C4-2B (cell line): Measurements from ENCODE around the gene SNX20.

Source experiments
- ZFX ChIP-seq: fragments of 450-650 bp; IDR thresholded peaks from 2 replicates; pipeline ENCODE4 v1.6.1; 2017
- TF ChIP-seq, protein P1 (sequence below): fragments of 450-650 bp; conservative IDR thresholded peaks from 2 replicates; pipeline ENCODE4 v1.5.1; 2017; ENCODE audit warnings: mild to moderate bottlenecking

DNA sequence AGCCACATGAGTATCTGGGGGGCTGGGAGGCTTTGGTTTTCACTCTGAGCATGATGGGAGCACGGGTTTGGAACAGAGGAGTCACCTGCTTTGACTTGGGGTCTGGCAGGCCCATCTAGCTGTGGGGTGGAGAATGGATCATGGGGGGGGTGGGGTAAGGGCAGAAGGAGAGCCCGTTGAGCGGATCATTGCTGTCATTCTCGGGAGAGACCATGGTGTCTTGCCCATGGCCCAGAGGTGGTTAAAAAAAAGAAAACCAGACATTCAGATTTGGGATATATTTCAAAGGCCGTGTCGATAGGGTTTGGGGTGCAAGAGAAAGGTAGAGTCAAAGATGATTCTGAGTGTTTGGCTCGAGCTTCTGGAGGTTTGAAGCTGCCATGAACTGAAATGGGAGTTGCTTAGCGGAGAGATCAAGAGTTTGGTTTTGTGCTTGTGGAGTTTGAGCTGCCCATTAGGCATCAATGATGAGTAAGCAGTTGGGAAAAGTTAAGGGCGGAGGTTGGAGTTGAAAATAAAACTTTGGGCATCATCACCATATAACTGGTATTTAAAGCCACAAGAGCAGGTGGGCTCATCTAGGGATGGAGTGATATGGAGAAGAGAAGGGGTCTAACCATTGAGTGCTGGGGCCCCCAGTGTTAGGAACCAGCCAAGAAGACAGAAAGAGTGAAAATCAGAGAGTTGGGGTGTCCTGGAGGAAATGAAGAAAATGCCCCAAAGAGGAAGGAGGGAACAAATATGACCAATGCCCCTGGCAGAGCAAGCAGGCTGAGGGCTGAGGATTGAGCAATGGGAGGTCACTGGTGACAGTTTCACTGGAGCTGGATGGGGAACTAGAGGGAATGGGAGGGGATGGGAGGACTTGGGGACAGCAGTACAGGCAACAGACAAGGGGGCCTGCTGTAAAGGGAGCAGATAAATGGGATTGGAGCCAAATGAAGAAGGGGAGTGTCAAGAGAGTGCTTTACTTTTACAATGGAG, 14.2 kb upstream of the SNX20 start:
- TF ChIP-seq, protein P1, sequence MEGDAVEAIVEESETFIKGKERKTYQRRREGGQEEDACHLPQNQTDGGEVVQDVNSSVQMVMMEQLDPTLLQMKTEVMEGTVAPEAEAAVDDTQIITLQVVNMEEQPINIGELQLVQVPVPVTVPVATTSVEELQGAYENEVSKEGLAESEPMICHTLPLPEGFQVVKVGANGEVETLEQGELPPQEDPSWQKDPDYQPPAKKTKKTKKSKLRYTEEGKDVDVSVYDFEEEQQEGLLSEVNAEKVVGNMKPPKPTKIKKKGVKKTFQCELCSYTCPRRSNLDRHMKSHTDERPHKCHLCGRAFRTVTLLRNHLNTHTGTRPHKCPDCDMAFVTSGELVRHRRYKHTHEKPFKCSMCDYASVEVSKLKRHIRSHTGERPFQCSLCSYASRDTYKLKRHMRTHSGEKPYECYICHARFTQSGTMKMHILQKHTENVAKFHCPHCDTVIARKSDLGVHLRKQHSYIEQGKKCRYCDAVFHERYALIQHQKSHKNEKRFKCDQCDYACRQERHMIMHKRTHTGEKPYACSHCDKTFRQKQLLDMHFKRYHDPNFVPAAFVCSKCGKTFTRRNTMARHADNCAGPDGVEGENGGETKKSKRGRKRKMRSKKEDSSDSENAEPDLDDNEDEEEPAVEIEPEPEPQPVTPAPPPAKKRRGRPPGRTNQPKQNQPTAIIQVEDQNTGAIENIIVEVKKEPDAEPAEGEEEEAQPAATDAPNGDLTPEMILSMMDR: no peak
- TF ChIP-seq ZFX: no peak
